ENCODE results near the gene PLCB4. TPM values are rescaled to one million over a fixed set of nuclear protein-coding genes. Genes with fewer than 3 reads are reported as not detected.

Gene PLCB4
- total RNA-seq, 2 experiments from 2014 or later = 0.06 TPM; not detected in 1

GRCh38 chr20:9214685-9215084, 145.8 kb downstream of the PLCB4 start:
- Histone ChIP-seq H3K36me3 (ENCODE audit: insufficient read depth, low read length) (no peaks in the 10 kb centered on the region), H3K27ac (ENCODE audit: low read depth in 1 of 2, low read length in 2 of 2) (no peak overlapping the region), H3K9me3 (ENCODE audit: control insufficient read depth in 1 of 2, insufficient read depth in 1 of 2, low read length in 2 of 2) (no peaks in the 10 kb centered on the region), H3K4me1 (ENCODE audit: insufficient read depth, low read length) (no peaks in the 10 kb centered on the region), H3K27me3 (ENCODE audit: control insufficient read depth in 1 of 2, insufficient read depth in 2 of 2, low read length in 2 of 2) (no peaks in the 10 kb centered on the region), H3K4me3 (ENCODE audit: low read length) (no peak overlapping the region)
- Mint-ChIP-seq H3K36me3 (ENCODE audit: low read depth) (no peaks in the 10 kb centered on the region), H3K27me3 (no peaks in the 10 kb centered on the region), H3K27ac (no peak overlapping the region), H3K4me3 (no peak overlapping the region), H3K9me3 (peaks cover 3% of the 10 kb centered on the region), H3K4me1 (ENCODE audit: low read depth) (no peaks in the 10 kb centered on the region)
- no peak for ATAC-seq (ENCODE audit: poor library complexity)
- POLR2A ChIA-PET = no interaction called here
- no peak for DNase-seq
- intact Hi-C loops (cut with DNase I, micrococcal nuclease) = no loop called here
- TF ChIP-seq CTCF (IDR thresholded peaks at IDR 0.05) = no peak
- CTCF ChIA-PET = no interaction called here

GRCh38 chr20:9215539-9215938, 146.7 kb downstream of the PLCB4 start:
- no peak overlapping the region for H3K27ac Mint-ChIP-seq
- no peaks in the 10 kb centered on the region for H3K9me3 ChIP-seq (ENCODE audit: control insufficient read depth in 1 of 2, insufficient read depth in 1 of 2, low read length in 2 of 2)
- no peaks in the 10 kb centered on the region for H3K27me3 Mint-ChIP-seq
- no peaks in the 10 kb centered on the region for H3K36me3 Mint-ChIP-seq (ENCODE audit: low read depth)
- no peak overlapping the region for H3K4me3 ChIP-seq (ENCODE audit: low read length)
- peaks cover 3% of the 10 kb centered on the region for H3K9me3 Mint-ChIP-seq
- no peak overlapping the region for H3K27ac ChIP-seq (ENCODE audit: low read depth in 1 of 2, low read length in 2 of 2)
- H3K27me3 ChIP-seq (ENCODE audit: control insufficient read depth in 1 of 2, insufficient read depth in 2 of 2, low read length in 2 of 2) = no peaks in the 10 kb centered on the region
- ChIA-PET CTCF (no interaction called here), POLR2A (no interaction called here)
- H3K4me1 Mint-ChIP-seq (ENCODE audit: low read depth) = no peaks in the 10 kb centered on the region
- no peak for TF ChIP-seq CTCF (IDR thresholded peaks at IDR 0.05)
- H3K36me3 ChIP-seq (ENCODE audit: insufficient read depth, low read length) = no peaks in the 10 kb centered on the region
- ATAC-seq (ENCODE audit: poor library complexity) = no peak
- H3K4me1 ChIP-seq (ENCODE audit: insufficient read depth, low read length) = no peaks in the 10 kb centered on the region
- H3K4me3 Mint-ChIP-seq = no peak overlapping the region
- intact Hi-C loops (cut with DNase I, micrococcal nuclease) = no loop called here
- DNase-seq = no peak

- no peak for ATAC-seq (ENCODE audit: poor library complexity)
- Histone ChIP-seq H3K27ac (ENCODE audit: low read depth in 1 of 2, low read length in 2 of 2) (no peak overlapping the region), H3K27me3 (ENCODE audit: control insufficient read depth in 1 of 2, insufficient read depth in 2 of 2, low read length in 2 of 2) (no peaks in the 10 kb centered on the region), H3K36me3 (ENCODE audit: insufficient read depth, low read length) (no peaks in the 10 kb centered on the region), H3K9me3 (ENCODE audit: control insufficient read depth in 1 of 2, insufficient read depth in 1 of 2, low read length in 2 of 2) (peaks cover 0 to 4% of the 10 kb centered on the region in 2 experiments), H3K4me3 (ENCODE audit: low read length) (no peak overlapping the region), H3K4me1 (ENCODE audit: insufficient read depth, low read length) (no peaks in the 10 kb centered on the region)
- Mint-ChIP-seq H3K9me3 (peaks cover 3% of the 10 kb centered on the region), H3K27me3 (no peaks in the 10 kb centered on the region), H3K27ac (no peak overlapping the region), H3K4me3 (no peak overlapping the region), H3K4me1 (ENCODE audit: low read depth) (no peaks in the 10 kb centered on the region), H3K36me3 (ENCODE audit: low read depth) (no peaks in the 10 kb centered on the region)
- ChIA-PET POLR2A (no interaction called here), CTCF (no interaction called here)
- DNase-seq = no peak
- TF ChIP-seq CTCF (IDR thresholded peaks at IDR 0.05) = no peak
- intact Hi-C loops (cut with DNase I, micrococcal nuclease) = no loop called here
Measured at GRCh38 chr20:9218531-9218961, 149.7 kb downstream of the PLCB4 start.

Measured in CD4-positive, alpha-beta T cell (primary cell).